ENCODE measurements around the gene ECI2.

GRCh38 chr6:4091941-4092340, 43.4 kb downstream of the ECI2 start:
- TF ChIP-seq EZH2 (IDR thresholded peaks at IDR 0.05) = no peak
- TF ChIP-seq POLR2AphosphoS5 (IDR thresholded peaks at IDR 0.05; ENCODE audit: borderline replicate concordance, low read depth, low read length) = no peak
